ENCODE results near the gene KCNS1.
"Not testable (repeated sequence)": the region's sequence is repeated elsewhere in the genome, so short reads cannot be mapped to it uniquely, and the experiment has no call there.

Gene KCNS1, protein sequence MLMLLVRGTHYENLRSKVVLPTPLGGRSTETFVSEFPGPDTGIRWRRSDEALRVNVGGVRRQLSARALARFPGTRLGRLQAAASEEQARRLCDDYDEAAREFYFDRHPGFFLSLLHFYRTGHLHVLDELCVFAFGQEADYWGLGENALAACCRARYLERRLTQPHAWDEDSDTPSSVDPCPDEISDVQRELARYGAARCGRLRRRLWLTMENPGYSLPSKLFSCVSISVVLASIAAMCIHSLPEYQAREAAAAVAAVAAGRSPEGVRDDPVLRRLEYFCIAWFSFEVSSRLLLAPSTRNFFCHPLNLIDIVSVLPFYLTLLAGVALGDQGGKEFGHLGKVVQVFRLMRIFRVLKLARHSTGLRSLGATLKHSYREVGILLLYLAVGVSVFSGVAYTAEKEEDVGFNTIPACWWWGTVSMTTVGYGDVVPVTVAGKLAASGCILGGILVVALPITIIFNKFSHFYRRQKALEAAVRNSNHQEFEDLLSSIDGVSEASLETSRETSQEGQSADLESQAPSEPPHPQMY

GRCh38 chr20:45100563-45101245, at the start of gene KCNS1:
Gene KCNS1, minus strand, starts transcription at chr20:45101127. Its CDS starts 1,891 bp downstream, at chr20:45099236.
- peak; percentile 91 for DNase-seq

DNA sequence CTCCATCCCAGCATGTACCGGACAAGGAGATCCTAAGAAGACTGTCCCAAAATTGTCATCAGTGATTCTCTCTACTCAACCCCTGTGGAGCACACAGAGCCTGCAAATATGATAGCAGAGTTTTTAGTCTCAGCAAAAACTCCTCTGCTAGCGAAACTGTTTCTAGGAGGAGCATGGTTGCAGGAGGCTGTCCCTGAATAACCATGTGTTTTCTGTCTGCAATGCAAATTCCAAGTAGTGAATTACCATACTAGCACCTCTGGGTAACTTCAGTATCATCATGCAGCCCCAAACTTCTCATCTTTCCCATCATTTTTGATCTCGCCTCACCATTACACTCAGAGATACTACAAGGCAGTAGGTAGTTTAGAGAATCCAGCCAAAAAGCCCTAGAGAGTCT, 48.1 kb upstream of the KCNS1 start:
- DNase-seq: no peak

DNA sequence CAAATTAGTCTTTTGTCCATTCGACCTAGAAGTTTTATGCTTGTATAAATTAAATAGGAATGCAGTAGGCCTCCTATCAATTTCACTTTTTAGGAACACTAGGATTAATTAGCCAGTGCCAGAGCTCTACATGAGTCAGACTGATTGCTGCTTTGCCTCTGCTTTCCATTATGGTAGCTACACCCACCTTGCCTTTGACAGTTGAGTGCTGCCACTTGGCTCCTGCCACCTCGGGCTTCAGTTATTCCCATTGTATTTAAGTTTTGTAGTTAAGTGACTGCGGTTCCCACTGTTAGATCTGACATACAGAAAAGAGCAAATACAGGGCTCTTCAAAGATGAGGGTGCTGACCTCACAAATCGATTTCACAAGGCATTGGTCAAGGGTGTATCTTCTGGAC, 39.9 kb upstream of the KCNS1 start:
- DNase-seq: no peak

GRCh38 chr20:45139733-45140375, 38.9 kb upstream of the KCNS1 start:
- not testable (repeated sequence) for DNase-seq

DNA sequence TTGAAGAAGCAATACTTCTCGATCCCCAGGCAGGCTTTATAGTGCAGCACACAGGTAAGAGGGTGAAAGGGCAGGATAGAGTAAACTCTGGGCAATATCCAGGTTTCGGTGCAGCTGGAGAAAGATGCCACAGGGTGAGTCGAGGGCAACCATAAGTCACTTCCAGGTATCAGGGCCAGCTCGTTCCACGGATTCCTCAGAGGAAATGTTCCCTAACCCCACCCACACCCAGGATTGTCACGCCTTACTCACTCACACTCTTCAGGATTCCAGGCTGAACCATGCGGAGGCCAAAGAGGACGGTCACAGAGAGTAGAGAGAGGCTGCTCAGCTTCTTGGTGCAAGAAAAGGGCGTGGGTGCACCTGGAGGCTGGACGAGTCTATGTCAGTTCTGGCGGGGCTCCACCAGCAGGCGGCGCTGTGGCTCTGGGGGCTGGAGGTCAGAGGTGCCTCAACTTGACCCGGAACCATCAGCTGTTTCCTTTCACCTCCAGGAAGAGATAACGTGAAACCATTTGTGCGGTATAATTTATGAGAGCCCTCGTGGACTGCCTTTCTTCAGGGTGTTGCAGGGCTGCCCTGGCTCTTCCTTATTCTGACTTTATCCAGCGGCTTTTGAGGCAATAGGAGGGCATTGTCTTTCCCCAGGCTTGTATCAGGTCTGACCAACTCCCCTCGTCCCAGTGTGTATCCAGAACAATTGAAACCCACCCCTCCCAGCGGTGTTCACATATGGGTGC, 37.8 kb upstream of the KCNS1 start:
- peak; percentile 76 for DNase-seq

- no peak for DNase-seq
These were observed 36.0 kb upstream of the KCNS1 start for GRCh38 chr20:45136911-45137310.

DNA sequence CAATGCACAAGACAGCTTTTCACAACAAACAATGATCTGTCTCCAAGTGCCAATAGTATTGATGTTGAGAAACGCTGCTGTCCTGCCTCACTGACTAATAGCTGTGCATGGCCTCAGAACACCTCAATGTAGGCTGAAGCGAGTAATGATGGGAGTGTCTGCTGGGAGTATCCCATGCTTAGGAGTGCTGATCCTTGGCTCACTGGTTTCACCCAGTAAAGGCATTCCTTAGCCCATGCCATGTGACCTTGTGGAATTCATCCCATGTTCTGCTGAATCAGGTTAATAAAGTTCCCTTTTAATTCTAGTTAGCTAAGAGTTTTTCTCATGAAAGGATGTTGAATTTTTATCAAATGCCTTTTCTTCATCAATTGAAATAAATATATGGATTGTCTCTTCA, 27.2 kb upstream of the KCNS1 start:
- DNase-seq: no peak

GRCh38 chr20:45124365-45124764, 23.4 kb upstream of the KCNS1 start, which contains the start of gene WFDC12:
Gene WFDC12, minus strand, starts transcription at chr20:45124465. Its CDS starts 18 bp downstream, at chr20:45124447.
- DNase-seq: no peak

DNA sequence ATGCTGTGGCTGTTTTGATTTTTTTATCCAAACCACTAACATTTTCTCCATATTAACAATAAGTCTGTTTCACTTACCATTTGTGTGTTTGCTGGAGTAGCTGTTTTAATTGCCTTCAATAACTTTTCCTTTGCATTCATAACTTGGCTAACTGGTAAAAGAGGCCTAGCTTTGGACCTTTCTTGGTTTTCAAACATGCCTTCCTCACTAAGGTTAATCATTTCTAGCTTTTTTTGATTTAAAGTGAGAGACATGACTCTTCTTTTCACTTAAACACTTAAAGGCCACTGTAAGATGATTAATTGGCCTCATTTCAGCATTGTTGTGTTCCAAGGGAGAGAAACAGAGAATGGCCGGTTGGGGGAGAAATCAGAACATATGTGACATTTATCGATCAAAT, 20.5 kb upstream of the KCNS1 start:
- DNase-seq: no peak

DNA sequence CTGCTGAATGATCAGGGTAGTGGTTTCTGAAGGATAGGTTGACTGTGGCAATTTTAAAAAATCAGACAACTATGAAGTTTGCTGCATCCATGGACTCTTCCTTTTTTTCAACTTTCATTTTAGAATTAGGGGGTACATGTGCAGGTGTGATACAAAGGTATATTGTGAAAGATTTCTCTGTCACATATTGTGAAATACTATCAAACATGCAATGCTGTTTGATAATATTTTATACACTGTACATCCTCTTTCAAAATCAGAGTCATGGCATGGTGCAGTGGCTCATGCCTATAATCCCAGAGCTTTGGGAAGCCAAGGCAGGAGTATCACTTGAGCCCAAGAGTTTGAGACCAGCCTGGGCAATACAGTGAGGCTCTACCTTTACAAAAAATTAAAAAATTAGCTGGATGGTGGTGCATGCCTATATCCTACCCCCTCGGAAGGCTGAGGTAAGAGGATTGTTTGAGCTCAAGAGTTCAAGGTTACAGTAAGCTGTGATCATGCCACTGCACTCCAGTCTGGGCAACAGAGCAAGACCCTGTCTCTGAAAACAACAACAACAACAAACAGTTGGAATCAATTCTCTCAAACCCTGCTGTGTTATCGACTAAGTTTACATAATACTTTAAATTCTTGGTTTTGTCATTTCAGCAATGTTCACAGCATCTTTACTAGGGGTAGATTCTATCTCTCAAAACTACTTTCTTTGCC, 18.8 kb upstream of the KCNS1 start:
- no peak for DNase-seq

DNA sequence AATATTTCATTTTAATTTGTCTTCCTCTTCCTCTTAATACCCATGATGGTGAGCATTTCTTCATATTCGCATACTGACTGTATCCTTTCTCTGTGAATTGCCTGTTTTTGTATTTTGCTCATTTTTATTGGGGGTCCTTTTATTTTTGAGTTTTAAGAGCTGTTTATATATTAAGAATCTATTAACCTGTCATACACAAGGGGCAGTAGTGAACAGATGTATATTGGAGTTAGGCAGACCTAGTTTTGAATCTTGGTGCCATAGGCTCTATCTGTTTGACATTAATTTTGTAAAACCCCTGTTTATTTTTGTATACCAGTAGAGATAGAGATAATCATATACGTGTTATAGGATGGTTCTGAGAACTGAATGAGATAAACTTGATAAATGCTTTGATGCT, 17.1 kb upstream of the KCNS1 start:
- DNase-seq: no peak

- no peak for DNase-seq
These were observed 16.7 kb upstream of the KCNS1 start for GRCh38 chr20:45117581-45117980.

DNA sequence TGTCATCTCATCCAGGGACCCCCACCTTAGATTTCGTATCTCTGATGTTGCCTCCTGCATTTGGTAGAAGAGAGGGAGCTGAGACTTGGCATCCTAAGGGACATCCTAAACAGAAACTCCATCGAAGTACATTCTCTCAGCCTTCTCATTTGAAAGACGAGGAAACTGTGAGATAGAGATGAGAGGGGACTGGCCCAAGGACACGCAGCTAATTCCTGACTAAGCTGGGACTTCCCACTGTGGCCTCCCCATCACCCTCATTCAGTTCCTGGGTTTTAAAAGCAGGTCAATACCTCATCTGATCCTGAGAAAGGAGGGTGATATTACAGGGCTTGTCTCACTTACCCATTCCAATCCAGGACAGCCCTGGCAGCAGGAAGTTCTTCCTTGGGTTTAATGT, 14.9 kb upstream of the KCNS1 start:
- DNase-seq: no peak

DNA sequence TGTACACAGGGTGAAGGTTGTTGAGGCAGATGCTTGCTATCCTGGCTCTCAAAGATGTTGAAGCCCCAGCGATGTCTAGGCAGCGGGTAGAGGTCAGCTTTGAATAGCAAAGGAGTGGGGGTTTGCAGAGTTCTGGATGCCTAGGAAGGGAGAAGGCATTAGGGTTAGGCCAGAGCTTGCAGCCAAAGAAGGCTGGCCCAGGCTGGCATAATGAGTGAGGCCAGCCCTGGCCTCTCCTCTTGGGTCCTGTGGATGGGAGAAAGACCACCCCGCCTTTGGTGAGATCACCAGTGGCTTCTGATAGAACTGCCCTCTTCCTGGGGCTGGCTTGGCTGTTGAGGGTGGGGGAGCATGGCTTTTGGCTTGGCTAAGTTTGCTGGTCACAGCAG, 14.5 kb upstream of the KCNS1 start:
- peak; percentile 47 for DNase-seq

DNA sequence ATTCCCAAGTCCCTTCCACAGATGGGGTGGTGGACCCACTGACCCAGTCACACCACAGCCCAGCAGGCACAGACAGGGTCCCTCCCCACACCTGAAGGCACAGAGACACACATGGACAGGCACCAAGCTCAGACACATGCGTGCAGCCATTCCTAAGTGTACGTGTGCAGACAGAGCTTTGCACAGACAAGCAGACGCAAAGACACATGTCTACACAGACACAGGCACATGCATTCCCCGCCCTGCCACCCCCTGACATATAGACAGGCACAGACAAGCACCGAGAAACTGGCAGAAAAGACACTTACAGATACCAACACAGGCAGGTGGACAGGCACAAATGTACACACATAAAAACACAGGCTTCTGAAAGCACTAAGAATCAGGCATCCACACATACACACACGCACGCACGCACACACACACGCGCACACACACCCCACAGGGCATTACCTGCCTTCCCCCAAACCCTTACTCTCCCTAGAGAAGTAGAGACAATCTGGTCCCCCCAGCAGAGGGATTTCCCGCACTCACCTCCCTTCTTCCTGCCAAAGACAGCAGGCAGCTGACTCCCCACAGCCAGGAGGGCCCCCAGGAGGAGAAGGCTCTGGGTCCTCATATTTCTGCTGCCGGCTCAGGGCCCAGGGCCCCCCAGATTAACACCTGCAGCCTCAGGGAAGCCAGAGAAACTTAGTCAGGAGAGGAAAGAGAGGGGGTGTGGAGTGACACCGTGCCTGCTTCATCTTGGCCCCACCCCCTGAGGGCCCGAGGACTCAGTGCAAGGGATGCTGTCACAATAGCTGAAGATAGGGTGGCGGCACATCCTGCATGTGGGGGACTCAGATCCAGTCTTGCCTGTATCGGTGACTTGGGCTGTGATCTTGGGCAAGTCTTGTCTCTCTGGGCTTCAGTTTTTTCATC, 13.8 kb upstream of the KCNS1 start, which contains the start of gene WFDC5:
WFDC5 (minus strand) TSS at position 710 of the 921 bp plus-strand sequence; CDS start at position 619, 91 bp downstream.
- no peak for DNase-seq

GRCh38 chr20:45113865-45114264, 12.9 kb upstream of the KCNS1 start:
- peak; percentile 39 for DNase-seq

- DNase-seq: no peak
These were observed 11.8 kb upstream of the KCNS1 start for GRCh38 chr20:45112754-45113153.

DNA sequence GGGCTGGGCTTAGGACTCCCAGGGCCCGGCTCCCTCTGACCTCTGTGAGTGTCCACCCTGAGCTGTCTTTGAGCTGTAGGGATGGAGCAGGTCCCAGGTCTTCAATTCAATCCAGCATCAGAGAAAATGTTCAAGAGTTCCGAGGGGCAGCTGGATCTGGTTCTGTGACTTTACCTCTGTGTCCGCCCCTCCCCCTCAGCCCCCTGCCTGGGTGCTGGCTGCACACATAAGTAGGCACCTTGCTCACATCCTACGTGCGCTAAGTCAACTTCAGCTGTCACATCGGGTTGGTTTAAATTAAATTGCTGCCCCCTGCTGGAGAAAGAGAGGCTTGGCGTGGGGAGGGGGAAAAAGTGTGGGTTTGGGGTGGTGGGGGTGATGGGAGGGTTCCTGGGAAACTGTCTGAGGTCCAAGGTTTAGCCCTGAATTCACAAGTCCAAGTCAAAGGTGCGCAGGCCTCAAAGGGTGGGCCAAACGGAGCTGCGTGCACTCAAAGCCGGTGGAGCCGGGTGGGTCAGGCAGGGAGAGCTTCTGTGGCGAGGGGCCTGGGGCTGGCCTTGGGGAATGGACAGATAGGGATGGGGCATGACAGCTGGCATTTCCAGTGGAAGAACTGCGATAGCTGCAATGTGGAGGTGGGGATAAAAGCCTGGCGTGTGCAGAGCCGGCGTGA, 11.0 kb upstream of the KCNS1 start:
- DNase-seq: peak; percentile 59

- DNase-seq: no peak
These were observed 10.4 kb upstream of the KCNS1 start for GRCh38 chr20:45111285-45111684.

GRCh38 chr20:45110301-45110700, 9.4 kb upstream of the KCNS1 start:
- DNase-seq: peak; percentile 46
